Testis (tissue), 2 donors: Measurements from ENCODE around the gene COL13A1.

Experiments
- CTCF ChIP-seq, 3 experiments: fragments of 450-650 bp in 2 of 3; fragments of 200-600 bp in 1 of 3; sonication (generic) in 1 of 3; IDR thresholded peaks; one replicate each; pipeline ENCODE4 v1.5.1; 2016 to 2019; ENCODE audit warnings: antibody characterized with exemption in 3 of 3, mild to moderate bottlenecking in 2 of 3, moderate library complexity in 1 of 3
- POLR2A ChIP-seq: fragments of 450-650 bp; IDR thresholded peaks from one replicate; pipeline ENCODE4 v1.6.1; 2017; ENCODE audit warnings: antibody characterized with exemption, mild to moderate bottlenecking, moderate library complexity

DNA sequence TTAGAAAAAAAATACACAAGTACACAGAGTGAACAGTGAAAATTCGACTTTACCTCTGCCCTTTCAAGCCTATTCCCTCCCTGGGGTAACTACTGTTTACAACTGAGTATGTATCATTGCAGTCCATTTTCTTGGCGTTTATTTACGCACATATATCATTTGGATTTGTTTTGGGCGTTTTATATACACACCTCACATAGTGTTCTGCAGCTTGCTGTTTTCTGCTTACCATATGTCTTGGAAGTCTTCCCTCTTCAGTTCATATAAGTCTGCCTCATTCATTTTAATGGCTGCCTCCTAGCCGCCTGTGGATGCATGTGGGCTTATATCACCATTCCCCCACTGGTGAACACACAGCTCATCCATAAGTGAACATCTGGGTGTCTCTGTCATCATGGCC, 41.6 kb upstream of the COL13A1 start:
- no peak for TF ChIP-seq CTCF (IDR thresholded peaks at IDR 0.05)
- no peak for TF ChIP-seq POLR2A
